PC-3 (cell line): ENCODE data around the gene LRCH4.

Experiments
- CTCF ChIP-seq: fragments of 300-600 bp; sonication (generic); conservative IDR thresholded peaks from 2 replicates; pipeline ENCODE4 v1.5.1; 2017; ENCODE audit warnings: antibody characterized with exemption, low read depth, mild to moderate bottlenecking, low read length
- EZH2 ChIP-seq: fragments of 300-600 bp; sonication (generic); IDR thresholded peaks from one replicate; pipeline ENCODE4 v1.6.1; 2017; ENCODE audit warnings: antibody characterized with exemption, mild to moderate bottlenecking, low read length; ENCODE audit not compliant: unreplicated experiment
- EZH2phosphoT487 ChIP-seq: fragments of 300-600 bp; sonication (generic); IDR thresholded peaks from 2 replicates; pipeline ENCODE4 v1.6.1; 2018; ENCODE audit warnings: mild to moderate bottlenecking, antibody characterized with exemption, low read length, borderline replicate concordance

DNA sequence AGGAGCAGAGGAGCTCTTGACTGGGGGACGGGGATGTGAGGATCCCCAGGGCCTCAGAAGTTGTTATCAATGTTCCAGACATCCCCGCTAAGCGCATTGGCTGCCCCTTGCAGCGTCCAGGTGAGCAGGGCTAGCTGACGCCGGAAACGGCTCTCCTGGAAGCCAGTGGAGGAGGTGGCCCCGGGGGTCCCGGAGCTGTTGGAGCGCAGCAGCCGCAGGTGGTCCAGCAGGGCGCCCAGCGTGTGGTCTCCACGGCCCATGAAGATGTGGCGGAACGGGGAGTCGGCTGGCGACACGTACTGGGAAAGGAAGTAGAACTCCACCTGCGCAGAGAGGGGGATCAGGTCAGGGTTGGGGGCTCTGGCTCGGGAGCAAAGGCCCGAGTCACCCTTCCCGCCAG, 34.9 kb upstream of the LRCH4 start:
- no peak for TF ChIP-seq EZH2
- TF ChIP-seq CTCF, result no peak
- no peak for TF ChIP-seq EZH2phosphoT487
